Smooth muscle cell (in vitro differentiated cells): Measurements from ENCODE around the gene GPC6. TPM values are rescaled to one million over a fixed set of nuclear protein-coding genes. Genes with fewer than 3 reads are reported as not detected.

Source experiments
- DNase-seq: peaks from one replicate; lab custom pipeline; 2025; ENCODE audit not compliant: unreplicated experiment; lab: John Stamatoyannopoulos, UW
- H2AFZ ChIP-seq: fragments of 200-600 bp; sonication (generic); 2 replicates; pipeline ENCODE4 v1.6.0; 2016; ENCODE audit warnings: antibody characterized with exemption, low read depth, mild to moderate bottlenecking
- H3F3A ChIP-seq: fragments of 200-600 bp; sonication (generic); 2 replicates; pipeline ENCODE4 v1.6.0; 2017; ENCODE audit warnings: antibody characterized with exemption, low read depth
- H3K27ac ChIP-seq: fragments of 200-600 bp; sonication (generic); 2 replicates; pipeline ENCODE4 v1.5.1; 2016; ENCODE audit warnings: low read depth, mild to moderate bottlenecking
- H3K27me3 ChIP-seq: fragments of 200-600 bp; sonication (generic); 2 replicates; pipeline ENCODE4 v1.6.1; 2016; ENCODE audit warnings: low read depth, mild to moderate bottlenecking
- H3K36me3 ChIP-seq: fragments of 200-600 bp; sonication (generic); 2 replicates; pipeline ENCODE4 v1.5.1; 2016; ENCODE audit warnings: low read depth
- H3K4me1 ChIP-seq: fragments of 200-600 bp; sonication (generic); 2 replicates; pipeline ENCODE4 v1.5.1; 2016; ENCODE audit warnings: low read depth
- H3K4me2 ChIP-seq: fragments of 200-600 bp; sonication (generic); 2 replicates; pipeline ENCODE4 v1.6.0; 2016; ENCODE audit warnings: mild to moderate bottlenecking
- H3K4me3 ChIP-seq: fragments of 200-600 bp; sonication (generic); 2 replicates; pipeline ENCODE4 v1.5.1; 2016; ENCODE audit warnings: mild to moderate bottlenecking
- H3K79me2 ChIP-seq: fragments of 200-600 bp; sonication (generic); 2 replicates; pipeline ENCODE4 v1.6.0; 2016; ENCODE audit warnings: low read depth, mild to moderate bottlenecking
- H3K9ac ChIP-seq: fragments of 200-600 bp; sonication (generic); 2 replicates; pipeline ENCODE4 v1.6.0; 2016; ENCODE audit warnings: low read depth
- H3K9me3 ChIP-seq: fragments of 200-600 bp; sonication (generic); replicated peaks from 2 replicates; pipeline ENCODE4 v1.5.1; 2016; ENCODE audit warnings: low read depth
- H4K20me1 ChIP-seq: fragments of 200-600 bp; sonication (generic); 2 replicates; pipeline ENCODE4 v1.6.0; 2016; ENCODE audit warnings: low read depth
- WGBS: methylation state at CpG from one replicate; pipeline ENCODE4 v1.1.7; 2016; ENCODE audit warnings: low lambda C conversion rate; 5-methylcytosine and 5-hydroxymethylcytosine counted together
- polyA plus RNA-seq: library from polyadenylated mRNA; unstranded; fragments of >200 nt; fragmentation: Nextera tagmentation; extraction: Ambion mirVana; gene quantifications from 2 replicates; pipeline ENCODE4 v1.2.1, GENCODE V29; 2016
- total RNA-seq: library from RNA; depleted of rRNA; stranded (reverse); fragments of >200 nt; gene quantifications from 2 replicates; pipeline ENCODE4 v1.2.3, GENCODE V29; 2014
- TF ChIP-seq, protein P1 (sequence below): fragments of 200-600 bp; sonication (generic); IDR thresholded peaks from 2 replicates; pipeline ENCODE4 v1.5.1; 2017; ENCODE audit warnings: borderline replicate concordance, mild to moderate bottlenecking, antibody characterized with exemption; ENCODE audit not compliant: insufficient read depth, poor library complexity, severe bottlenecking

GPC6 gene
- total and polyA plus RNA-seq, 2 experiments from 2014 or later: 19.7 to 68.5 TPM

GRCh38 chr13:93368296-93368695, 141.7 kb downstream of the GPC6 start:
- Histone ChIP-seq H2AFZ (no peak overlapping the region), H3K4me1 (no peaks in the 10 kb centered on the region), H3K4me2 (no peak overlapping the region), H3K9me3 (no peaks in the 10 kb centered on the region), H3K36me3 (no peaks in the 10 kb centered on the region), H3F3A (no peaks in the 10 kb centered on the region), H3K27me3 (no peaks in the 10 kb centered on the region), H4K20me1 (peaks cover 37% of the 10 kb centered on the region), H3K79me2 (peaks cover 36% of the 10 kb centered on the region), H3K4me3 (no peak overlapping the region), H3K27ac (no peak overlapping the region), H3K9ac (no peak overlapping the region)
- TF ChIP-seq, protein P1, sequence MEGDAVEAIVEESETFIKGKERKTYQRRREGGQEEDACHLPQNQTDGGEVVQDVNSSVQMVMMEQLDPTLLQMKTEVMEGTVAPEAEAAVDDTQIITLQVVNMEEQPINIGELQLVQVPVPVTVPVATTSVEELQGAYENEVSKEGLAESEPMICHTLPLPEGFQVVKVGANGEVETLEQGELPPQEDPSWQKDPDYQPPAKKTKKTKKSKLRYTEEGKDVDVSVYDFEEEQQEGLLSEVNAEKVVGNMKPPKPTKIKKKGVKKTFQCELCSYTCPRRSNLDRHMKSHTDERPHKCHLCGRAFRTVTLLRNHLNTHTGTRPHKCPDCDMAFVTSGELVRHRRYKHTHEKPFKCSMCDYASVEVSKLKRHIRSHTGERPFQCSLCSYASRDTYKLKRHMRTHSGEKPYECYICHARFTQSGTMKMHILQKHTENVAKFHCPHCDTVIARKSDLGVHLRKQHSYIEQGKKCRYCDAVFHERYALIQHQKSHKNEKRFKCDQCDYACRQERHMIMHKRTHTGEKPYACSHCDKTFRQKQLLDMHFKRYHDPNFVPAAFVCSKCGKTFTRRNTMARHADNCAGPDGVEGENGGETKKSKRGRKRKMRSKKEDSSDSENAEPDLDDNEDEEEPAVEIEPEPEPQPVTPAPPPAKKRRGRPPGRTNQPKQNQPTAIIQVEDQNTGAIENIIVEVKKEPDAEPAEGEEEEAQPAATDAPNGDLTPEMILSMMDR: no peak
- no CpG with 5 or more reads among the region's 1 CpG for WGBS
- no peak for DNase-seq

GRCh38 chr13:93368718-93369117, 142.1 kb downstream of the GPC6 start:
- H3K36me3 ChIP-seq: no peaks in the 10 kb centered on the region
- no peaks in the 10 kb centered on the region for H3K4me1 ChIP-seq
- no peak overlapping the region for H3K4me3 ChIP-seq
- H3K4me2 ChIP-seq: no peak overlapping the region
- H2AFZ ChIP-seq: no peak overlapping the region
- no peak overlapping the region for H3K27ac ChIP-seq
- TF ChIP-seq, protein P1: no peak
- no peak for DNase-seq
- no peaks in the 10 kb centered on the region for H3F3A ChIP-seq
- H4K20me1 ChIP-seq: peaks cover 37% of the 10 kb centered on the region
- peaks cover 36% of the 10 kb centered on the region for H3K79me2 ChIP-seq
- no peak overlapping the region for H3K9ac ChIP-seq
- no peaks in the 10 kb centered on the region for H3K9me3 ChIP-seq
- no peaks in the 10 kb centered on the region for H3K27me3 ChIP-seq

- Histone ChIP-seq H3K9ac (no peak overlapping the region), H3K27ac (no peak overlapping the region), H3K4me1 (no peaks in the 10 kb centered on the region), H4K20me1 (peaks cover 12% of the 10 kb centered on the region), H3K27me3 (no peaks in the 10 kb centered on the region), H3K36me3 (no peaks in the 10 kb centered on the region), H3F3A (no peaks in the 10 kb centered on the region), H3K79me2 (peaks cover 24% of the 10 kb centered on the region), H3K4me3 (no peak overlapping the region), H2AFZ (no peak overlapping the region), H3K4me2 (no peak overlapping the region), H3K9me3 (no peaks in the 10 kb centered on the region)
- WGBS: 93% methylated on average over 3 of the region's 3 CpGs
- TF ChIP-seq, protein P1: no peak
- no peak for DNase-seq
These were observed 146.2 kb downstream of the GPC6 start for GRCh38 chr13:93372856-93373255.

GRCh38 chr13:93375491-93375890, 148.9 kb downstream of the GPC6 start:
- Histone ChIP-seq H3K4me2 (no peak overlapping the region), H3K9ac (no peak overlapping the region), H4K20me1 (peaks cover 17% of the 10 kb centered on the region), H3K4me1 (no peaks in the 10 kb centered on the region), H3K4me3 (no peak overlapping the region), H3F3A (no peaks in the 10 kb centered on the region), H3K79me2 (peaks cover 6% of the 10 kb centered on the region), H2AFZ (no peak overlapping the region), H3K27ac (no peak overlapping the region), H3K9me3 (no peaks in the 10 kb centered on the region), H3K36me3 (no peaks in the 10 kb centered on the region), H3K27me3 (no peaks in the 10 kb centered on the region)
- 85% methylated on average over 6 of the region's 6 CpGs for WGBS
- no peak for DNase-seq
- TF ChIP-seq, protein P1: no peak
